Neural progenitor cell (in vitro differentiated cells): ENCODE data around the gene IRS1. TPM values are rescaled to one million over a fixed set of nuclear protein-coding genes. Genes with fewer than 3 reads are reported as not detected.

Experiments used
- DNase-seq: peaks from one replicate; pipeline ENCODE4 v3.0.0-alpha.2; 2016; ENCODE audit warnings: low spot score
- H2AFZ ChIP-seq: fragments of 200-600 bp; sonication (generic); replicated peaks from 2 replicates; pipeline ENCODE4 v1.6.1; 2016; ENCODE audit warnings: antibody characterized with exemption
- H3F3A ChIP-seq: fragments of 200-600 bp; sonication (generic); 2 replicates; pipeline ENCODE4 v1.6.1; 2016; ENCODE audit warnings: antibody characterized with exemption, low read depth
- H3K27ac ChIP-seq: fragments of 200-600 bp; sonication (generic); 2 replicates; pipeline ENCODE4 v1.5.1; 2016; ENCODE audit warnings: mild to moderate bottlenecking
- H3K27me3 ChIP-seq: fragments of 200-600 bp; sonication (generic); 2 replicates; pipeline ENCODE4 v1.6.1; 2016; ENCODE audit warnings: mild to moderate bottlenecking, moderate library complexity
- H3K36me3 ChIP-seq: fragments of 200-600 bp; sonication (generic); 2 replicates; pipeline ENCODE4 v1.5.1; 2016
- H3K4me1 ChIP-seq: fragments of 200-600 bp; sonication (generic); 2 replicates; pipeline ENCODE4 v1.6.1; 2016; ENCODE audit warnings: mixed run types
- H3K4me2 ChIP-seq: fragments of 200-600 bp; sonication (generic); 2 replicates; pipeline ENCODE4 v1.6.1; 2016
- H3K4me3 ChIP-seq: fragments of 200-600 bp; sonication (generic); 2 replicates; pipeline ENCODE4 v1.5.1; 2016
- H3K79me2 ChIP-seq: fragments of 200-600 bp; sonication (generic); 2 replicates; pipeline ENCODE4 v1.6.1; 2016; ENCODE audit warnings: low read depth
- H3K9ac ChIP-seq: fragments of 200-600 bp; sonication (generic); 2 replicates; pipeline ENCODE4 v1.6.1; 2016
- H3K9me3 ChIP-seq: fragments of 200-600 bp; sonication (generic); 2 replicates; pipeline ENCODE4 v1.5.1; 2016; ENCODE audit warnings: low read depth
- H4K20me1 ChIP-seq: fragments of 200-600 bp; sonication (generic); 2 replicates; pipeline ENCODE4 v1.6.1; 2016; ENCODE audit warnings: low read depth
- H3K27ac Mint-ChIP-seq: 3 replicates; pipeline ENCODE4 v1.8.0; 2021; ENCODE audit warnings: mixed read lengths
- H3K27me3 Mint-ChIP-seq: 2 replicates; pipeline ENCODE4 v1.8.0; 2022; ENCODE audit warnings: low read depth, mild to moderate bottlenecking, inconsistent platforms, moderate library complexity, mixed read lengths; ENCODE audit not compliant: insufficient read depth
- H3K36me3 Mint-ChIP-seq: 3 replicates; pipeline ENCODE4 v1.8.0; 2021; ENCODE audit warnings: mixed read lengths
- H3K4me1 Mint-ChIP-seq: 3 replicates; pipeline ENCODE4 v1.8.0; 2021; ENCODE audit warnings: mixed read lengths
- H3K4me3 Mint-ChIP-seq: 3 replicates; pipeline ENCODE4 v1.8.0; 2021; ENCODE audit warnings: mild to moderate bottlenecking, moderate library complexity, mixed read lengths
- H3K9me3 Mint-ChIP-seq: 3 replicates; pipeline ENCODE4 v1.8.0; 2020; ENCODE audit warnings: mixed read lengths
- EZH2 ChIP-seq: fragments of 200-600 bp; sonication (generic); IDR thresholded peaks from 2 replicates; pipeline ENCODE4 v1.6.1; 2017; ENCODE audit warnings: antibody characterized with exemption, mild to moderate bottlenecking, moderate library complexity
- EZH2phosphoT487 ChIP-seq: fragments of 200-600 bp; sonication (generic); IDR thresholded peaks from 2 replicates; pipeline ENCODE4 v1.6.1; 2017; ENCODE audit warnings: antibody characterized with exemption
- total RNA-seq: library from RNA; depleted of rRNA; stranded (reverse); fragments of >200 nt; gene quantifications from 2 replicates; pipeline ENCODE4 v1.2.3, GENCODE V29; 2015; ENCODE audit warnings: low replicate concordance
- TF ChIP-seq, protein P1 (sequence below): fragments of 200-600 bp; sonication (generic); IDR thresholded peaks from 2 replicates; pipeline ENCODE4 v1.5.1; 2017; ENCODE audit warnings: antibody characterized with exemption, mild to moderate bottlenecking

Gene IRS1
- total RNA-seq, 1 donor from 2014 or later, result 8.4 TPM

DNA sequence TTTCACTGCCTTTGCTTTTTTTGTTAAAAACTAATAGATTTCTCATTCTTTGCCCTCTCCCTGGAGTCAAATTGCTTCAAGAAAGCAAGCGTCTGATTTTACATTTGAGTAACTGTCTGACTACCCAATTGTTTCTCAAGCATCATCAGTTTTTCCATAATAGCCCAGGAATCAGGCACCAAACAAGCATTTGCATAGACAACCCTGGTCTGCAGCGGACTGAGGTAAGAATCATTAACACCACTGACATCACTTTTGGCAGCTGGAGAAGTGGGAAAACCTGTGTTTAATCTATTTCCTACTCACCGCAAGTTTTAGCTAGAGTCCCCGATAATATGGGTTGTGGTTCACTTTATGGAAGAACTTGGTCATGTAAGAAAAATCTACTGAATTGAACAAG lies 55.7 kb downstream of the IRS1 start:
- Mint-ChIP-seq H3K4me3 (no peak overlapping the region), H3K27ac (no peak overlapping the region), H3K9me3 (peaks cover 8% of the 10 kb centered on the region), H3K27me3 (no peaks in the 10 kb centered on the region), H3K36me3 (peaks cover 22% of the 10 kb centered on the region), H3K4me1 (peaks cover 67% of the 10 kb centered on the region)
- Histone ChIP-seq H3F3A (peaks cover 6% of the 10 kb centered on the region), H3K4me2 (no peak overlapping the region), H3K27me3 (no peaks in the 10 kb centered on the region), H3K36me3 (no peaks in the 10 kb centered on the region), H3K4me3 (no peak overlapping the region), H3K9me3 (no peaks in the 10 kb centered on the region), H3K9ac (no peak overlapping the region), H3K79me2 (no peaks in the 10 kb centered on the region), H3K27ac (no peak overlapping the region), H2AFZ (no peak overlapping the region), H4K20me1 (peaks cover 3% of the 10 kb centered on the region), H3K4me1 (peaks cover 36% of the 10 kb centered on the region)
- DNase-seq, result no peak
- TF ChIP-seq, protein P1, sequence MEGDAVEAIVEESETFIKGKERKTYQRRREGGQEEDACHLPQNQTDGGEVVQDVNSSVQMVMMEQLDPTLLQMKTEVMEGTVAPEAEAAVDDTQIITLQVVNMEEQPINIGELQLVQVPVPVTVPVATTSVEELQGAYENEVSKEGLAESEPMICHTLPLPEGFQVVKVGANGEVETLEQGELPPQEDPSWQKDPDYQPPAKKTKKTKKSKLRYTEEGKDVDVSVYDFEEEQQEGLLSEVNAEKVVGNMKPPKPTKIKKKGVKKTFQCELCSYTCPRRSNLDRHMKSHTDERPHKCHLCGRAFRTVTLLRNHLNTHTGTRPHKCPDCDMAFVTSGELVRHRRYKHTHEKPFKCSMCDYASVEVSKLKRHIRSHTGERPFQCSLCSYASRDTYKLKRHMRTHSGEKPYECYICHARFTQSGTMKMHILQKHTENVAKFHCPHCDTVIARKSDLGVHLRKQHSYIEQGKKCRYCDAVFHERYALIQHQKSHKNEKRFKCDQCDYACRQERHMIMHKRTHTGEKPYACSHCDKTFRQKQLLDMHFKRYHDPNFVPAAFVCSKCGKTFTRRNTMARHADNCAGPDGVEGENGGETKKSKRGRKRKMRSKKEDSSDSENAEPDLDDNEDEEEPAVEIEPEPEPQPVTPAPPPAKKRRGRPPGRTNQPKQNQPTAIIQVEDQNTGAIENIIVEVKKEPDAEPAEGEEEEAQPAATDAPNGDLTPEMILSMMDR, result no peak
- TF ChIP-seq EZH2, result no peak

GRCh38 chr2:226742347-226742746 lies 57.3 kb downstream of the IRS1 start:
- H3K36me3 ChIP-seq, result no peaks in the 10 kb centered on the region
- TF ChIP-seq, protein P1, result no peak
- no peak for TF ChIP-seq EZH2phosphoT487
- TF ChIP-seq EZH2, result no peak
- Mint-ChIP-seq H3K9me3 (peaks cover 4% of the 10 kb centered on the region), H3K4me3 (peak overlapping the region; percentile 22), H3K4me1 (peaks cover 82% of the 10 kb centered on the region), H3K27me3 (no peaks in the 10 kb centered on the region), H3K27ac (peak overlapping the region; percentile 96), H3K36me3 (peaks cover 16% of the 10 kb centered on the region)
- no peak overlapping the region for H3K4me3 ChIP-seq
- no peak overlapping the region for H3K9ac ChIP-seq
- no peak overlapping the region for H2AFZ ChIP-seq
- peaks cover 5% of the 10 kb centered on the region for H3K79me2 ChIP-seq
- H3K9me3 ChIP-seq, result no peaks in the 10 kb centered on the region
- H3K4me1 ChIP-seq, result peaks cover 45% of the 10 kb centered on the region
- no peaks in the 10 kb centered on the region for H3K27me3 ChIP-seq
- no peak overlapping the region for H3K27ac ChIP-seq
- H4K20me1 ChIP-seq, result peaks cover 5% of the 10 kb centered on the region
- H3F3A ChIP-seq, result peaks cover 7% of the 10 kb centered on the region
- H3K4me2 ChIP-seq, result peak overlapping the region; percentile 56
- peak; percentile 28 for DNase-seq

- no peak overlapping the region for H3K9ac ChIP-seq
- peaks cover 6% of the 10 kb centered on the region for H3K79me2 ChIP-seq
- Mint-ChIP-seq H3K27me3 (no peaks in the 10 kb centered on the region), H3K9me3 (peaks cover 2% of the 10 kb centered on the region), H3K4me1 (peaks cover 78% of the 10 kb centered on the region), H3K4me3 (no peak overlapping the region), H3K27ac (peak overlapping the region; percentile 100), H3K36me3 (peaks cover 24% of the 10 kb centered on the region)
- peaks cover 5% of the 10 kb centered on the region for H4K20me1 ChIP-seq
- no peaks in the 10 kb centered on the region for H3K27me3 ChIP-seq
- peak overlapping the region; percentile 35 for H3K4me2 ChIP-seq
- TF ChIP-seq, protein P1, result no peak
- TF ChIP-seq EZH2phosphoT487 (no peak), EZH2 (no peak)
- no peak overlapping the region for H3K4me3 ChIP-seq
- peaks cover 61% of the 10 kb centered on the region for H3K4me1 ChIP-seq
- no peak overlapping the region for H2AFZ ChIP-seq
- no peak overlapping the region for H3K27ac ChIP-seq
- H3K9me3 ChIP-seq, result no peaks in the 10 kb centered on the region
- DNase-seq, result no peak
- no peaks in the 10 kb centered on the region for H3K36me3 ChIP-seq
- H3F3A ChIP-seq, result peaks cover 7% of the 10 kb centered on the region
Observed at GRCh38 chr2:226740039-226740648, 59.5 kb downstream of the IRS1 start.
